ENCODE measurements around the gene AFF1.

DNA sequence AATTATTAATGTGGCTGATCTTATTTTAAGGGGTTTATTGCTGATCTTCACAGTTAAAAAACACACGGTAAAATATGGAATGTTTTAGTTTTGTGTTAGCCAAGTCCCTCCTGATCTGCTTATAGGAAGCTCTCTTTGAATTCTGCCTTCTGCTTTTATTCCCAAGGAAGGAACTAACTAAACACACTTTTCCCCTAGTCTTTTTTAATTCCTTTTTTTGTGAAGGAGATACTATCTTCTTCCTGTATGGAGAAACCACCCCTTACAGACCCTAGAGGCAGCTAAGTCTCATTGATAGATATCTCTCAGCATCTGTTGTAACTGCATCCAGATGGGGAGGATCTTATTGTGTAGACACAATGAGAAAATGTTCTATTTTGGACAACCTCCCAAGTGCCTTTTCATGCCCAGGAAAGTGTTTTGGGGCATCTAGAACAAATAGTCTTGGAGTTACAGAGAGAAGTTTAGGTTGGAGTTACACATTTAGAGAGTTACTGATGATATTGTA is 64.4 kb downstream of the AFF1 start:
- TF ChIP-seq, protein P1, sequence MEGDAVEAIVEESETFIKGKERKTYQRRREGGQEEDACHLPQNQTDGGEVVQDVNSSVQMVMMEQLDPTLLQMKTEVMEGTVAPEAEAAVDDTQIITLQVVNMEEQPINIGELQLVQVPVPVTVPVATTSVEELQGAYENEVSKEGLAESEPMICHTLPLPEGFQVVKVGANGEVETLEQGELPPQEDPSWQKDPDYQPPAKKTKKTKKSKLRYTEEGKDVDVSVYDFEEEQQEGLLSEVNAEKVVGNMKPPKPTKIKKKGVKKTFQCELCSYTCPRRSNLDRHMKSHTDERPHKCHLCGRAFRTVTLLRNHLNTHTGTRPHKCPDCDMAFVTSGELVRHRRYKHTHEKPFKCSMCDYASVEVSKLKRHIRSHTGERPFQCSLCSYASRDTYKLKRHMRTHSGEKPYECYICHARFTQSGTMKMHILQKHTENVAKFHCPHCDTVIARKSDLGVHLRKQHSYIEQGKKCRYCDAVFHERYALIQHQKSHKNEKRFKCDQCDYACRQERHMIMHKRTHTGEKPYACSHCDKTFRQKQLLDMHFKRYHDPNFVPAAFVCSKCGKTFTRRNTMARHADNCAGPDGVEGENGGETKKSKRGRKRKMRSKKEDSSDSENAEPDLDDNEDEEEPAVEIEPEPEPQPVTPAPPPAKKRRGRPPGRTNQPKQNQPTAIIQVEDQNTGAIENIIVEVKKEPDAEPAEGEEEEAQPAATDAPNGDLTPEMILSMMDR (conservative IDR thresholded peaks at IDR 0.05) = no peak
- TF ChIP-seq EZH2 (IDR thresholded peaks at IDR 0.05; ENCODE audit: low read depth) = no peak
